Measurements from ENCODE around the gene IMMP2L. TPM values are rescaled to one million over a fixed set of nuclear protein-coding genes. Genes with fewer than 3 reads are reported as not detected.

Gene IMMP2L
- total RNA-seq, 4 donors from 2014 or later, result 13.5 to 23.7 (median 18.3) TPM

- H3K36me3 ChIP-seq, result no peaks in the 10 kb centered on the region
- H3K27me3 ChIP-seq, result no peaks in the 10 kb centered on the region
- TF ChIP-seq EP300 (IDR thresholded peaks at IDR 0.05), result no peak
- TF ChIP-seq POLR2A (IDR thresholded peaks at IDR 0.05), result no peak
- TF ChIP-seq CTCF (IDR thresholded peaks at IDR 0.05), result no peak
- H3K9me3 ChIP-seq, result peaks cover 0 to 8% (median 0%) of the 10 kb centered on the region in 4 donors
- H3K4me1 ChIP-seq, result peaks cover 0 to 5% (median 0%) of the 10 kb centered on the region in 4 donors
- 94 to 96% methylated on average over 4 of the region's 4 CpGs for WGBS, 2 donors
- DNase-seq (ENCODE audit: low spot score in 2 of 2), result no peak
- H3K4me3 ChIP-seq, result no peak overlapping the region
- H3K27ac ChIP-seq, result no peak overlapping the region
Observed at GRCh38 chr7:111477462-111478225, 84.6 kb downstream of the IMMP2L start.

- 80 to 81% methylated on average over 2 of the region's 2 CpGs for WGBS, 2 donors
- Histone ChIP-seq H3K4me1 (peaks cover 0 to 5% (median 0%) of the 10 kb centered on the region in 4 donors), H3K27ac (no peak overlapping the region), H3K9me3 (peaks cover 0 to 11% (median 0%) of the 10 kb centered on the region in 4 donors), H3K36me3 (no peaks in the 10 kb centered on the region), H3K27me3 (no peaks in the 10 kb centered on the region), H3K4me3 (no peak overlapping the region)
- no peak for TF ChIP-seq CTCF (IDR thresholded peaks at IDR 0.05)
- TF ChIP-seq EP300 (IDR thresholded peaks at IDR 0.05), result no peak
- no peak for TF ChIP-seq POLR2A (IDR thresholded peaks at IDR 0.05)
- no peak for DNase-seq (ENCODE audit: low spot score in 2 of 2)
Observed at GRCh38 chr7:111476586-111477293, 85.6 kb downstream of the IMMP2L start.

- 80 to 85% methylated on average over 1 of the region's 1 CpG for WGBS, 2 donors
- H3K9me3 ChIP-seq, result peaks cover 0 to 16% (median 0%) of the 10 kb centered on the region in 4 donors
- peak in 1 of 2 donors; percentile 43 for TF ChIP-seq EP300 (IDR thresholded peaks at IDR 0.05)
- TF ChIP-seq CTCF (IDR thresholded peaks at IDR 0.05), result no peak
- no peaks in the 10 kb centered on the region for H3K36me3 ChIP-seq
- H3K4me3 ChIP-seq, result no peak overlapping the region
- no peaks in the 10 kb centered on the region for H3K27me3 ChIP-seq
- H3K27ac ChIP-seq, result no peak overlapping the region
- peak in 1 of 2 donors; percentile 8 for DNase-seq (ENCODE audit: low spot score in 2 of 2)
- H3K4me1 ChIP-seq, result peaks cover 0 to 5% (median 0%) of the 10 kb centered on the region in 4 donors
Observed at GRCh38 chr7:111475959-111476358, 86.3 kb downstream of the IMMP2L start.

GRCh38 chr7:111475419-111475748, 86.9 kb downstream of the IMMP2L start:
- peaks cover 0 to 5% (median 0%) of the 10 kb centered on the region in 4 donors for H3K4me1 ChIP-seq
- H3K4me3 ChIP-seq, result no peak overlapping the region
- TF ChIP-seq POLR2A (IDR thresholded peaks at IDR 0.05) (no peak), CTCF (IDR thresholded peaks at IDR 0.05) (no peak), EP300 (IDR thresholded peaks at IDR 0.05) (no peak)
- no peak overlapping the region for H3K27ac ChIP-seq
- WGBS, 2 donors, result 94 to 96% methylated on average over 1 of the region's 1 CpG
- peaks cover 0 to 19% (median 0%) of the 10 kb centered on the region in 4 donors for H3K9me3 ChIP-seq
- DNase-seq (ENCODE audit: low spot score in 2 of 2), result no peak
- H3K36me3 ChIP-seq, result no peaks in the 10 kb centered on the region
- H3K27me3 ChIP-seq, result no peaks in the 10 kb centered on the region
